Kidney glomerular epithelial cell (primary cell): ENCODE measurements around the gene NOL3.

Experiments
- DNase-seq: peaks from one replicate; lab custom pipeline; 2025; lab: John Stamatoyannopoulos, UW

The NOL3 gene

DNA sequence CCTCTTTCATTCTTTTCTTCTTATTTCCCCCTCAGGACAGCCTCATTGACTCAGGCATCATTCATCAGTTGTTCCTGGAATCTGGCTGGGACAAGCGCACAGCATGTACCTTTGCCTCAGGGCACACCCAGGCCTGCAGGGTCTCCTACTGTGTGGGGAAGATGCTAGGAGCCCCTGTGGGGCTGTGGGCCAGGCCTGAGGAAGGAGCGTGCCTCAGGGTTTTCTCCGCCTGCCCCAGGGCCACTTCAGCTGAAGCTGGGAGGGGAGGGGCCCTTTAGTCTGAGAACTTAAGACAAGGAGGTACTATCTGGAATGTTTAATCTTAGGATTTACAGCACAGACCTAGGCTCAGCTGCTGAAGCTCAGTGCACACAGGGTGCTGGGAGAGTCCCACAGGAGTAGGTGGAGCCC lies 36.5 kb downstream of the NOL3 start:
- no peak for DNase-seq

DNA sequence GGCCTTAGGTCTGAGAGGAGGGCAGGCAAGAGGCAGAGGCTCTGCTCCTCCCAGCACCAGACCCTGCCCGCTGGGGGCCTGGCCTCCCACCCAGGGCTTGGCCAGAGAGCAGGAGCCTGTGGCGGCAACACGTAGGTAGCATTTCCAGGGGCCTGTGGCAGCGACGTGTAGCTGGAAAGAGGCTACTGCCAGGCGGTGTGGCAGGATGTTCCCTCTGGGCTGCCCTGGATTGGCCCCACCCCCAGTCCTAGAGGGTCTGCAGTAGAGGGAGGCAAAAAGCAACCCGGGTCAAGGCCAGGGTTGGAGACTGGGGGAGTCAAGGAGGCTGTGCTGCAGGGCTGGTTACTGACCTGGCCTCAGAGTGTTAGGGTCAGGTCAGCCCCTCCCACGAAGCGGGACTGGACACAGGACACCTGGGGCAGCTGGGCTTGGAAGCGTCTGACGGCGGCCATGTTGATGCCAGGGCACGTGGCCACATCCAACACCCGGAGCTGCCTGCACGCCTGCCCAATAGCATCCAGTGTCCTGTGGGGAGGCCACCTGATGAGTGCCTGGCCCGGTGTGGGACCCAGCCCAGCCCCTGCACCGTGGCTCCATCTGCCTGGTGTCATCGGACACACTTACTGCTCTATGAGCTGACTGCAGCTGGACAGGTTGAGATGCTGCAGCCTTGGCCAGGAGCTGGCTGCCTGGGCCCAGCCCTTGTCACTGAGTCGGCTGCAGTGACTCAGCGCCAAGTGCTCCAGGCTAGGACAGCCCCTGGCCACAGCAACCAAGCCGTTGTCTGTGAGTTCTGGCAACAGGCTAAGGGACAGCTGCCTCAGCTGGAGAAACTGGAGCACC lies 37.1 kb downstream of the NOL3 start:
- DNase-seq: no peak

GRCh38 chr16:67208154-67208896 lies 38.0 kb downstream of the NOL3 start:
- DNase-seq: no peak

DNA sequence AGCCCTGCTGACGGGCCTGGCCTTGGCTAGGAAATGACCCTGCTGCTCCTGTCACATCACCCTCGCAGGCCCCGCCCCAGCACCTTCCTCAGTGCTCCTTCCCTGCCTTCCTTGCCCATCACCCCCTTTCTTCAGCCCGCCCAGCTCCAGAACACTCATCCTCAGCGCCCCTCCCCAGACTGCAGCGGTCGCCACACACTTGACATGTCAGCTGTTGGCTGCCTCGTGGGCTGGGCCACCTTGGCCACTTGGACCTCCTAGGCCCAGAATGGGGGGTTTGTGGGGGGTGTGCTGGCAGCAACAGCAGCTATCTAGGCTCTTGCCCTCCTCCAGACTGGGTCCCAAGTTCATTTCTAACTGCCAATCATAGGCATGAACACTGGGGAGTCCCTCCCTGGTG lies 39.2 kb downstream of the NOL3 start:
- DNase-seq: no peak

DNA sequence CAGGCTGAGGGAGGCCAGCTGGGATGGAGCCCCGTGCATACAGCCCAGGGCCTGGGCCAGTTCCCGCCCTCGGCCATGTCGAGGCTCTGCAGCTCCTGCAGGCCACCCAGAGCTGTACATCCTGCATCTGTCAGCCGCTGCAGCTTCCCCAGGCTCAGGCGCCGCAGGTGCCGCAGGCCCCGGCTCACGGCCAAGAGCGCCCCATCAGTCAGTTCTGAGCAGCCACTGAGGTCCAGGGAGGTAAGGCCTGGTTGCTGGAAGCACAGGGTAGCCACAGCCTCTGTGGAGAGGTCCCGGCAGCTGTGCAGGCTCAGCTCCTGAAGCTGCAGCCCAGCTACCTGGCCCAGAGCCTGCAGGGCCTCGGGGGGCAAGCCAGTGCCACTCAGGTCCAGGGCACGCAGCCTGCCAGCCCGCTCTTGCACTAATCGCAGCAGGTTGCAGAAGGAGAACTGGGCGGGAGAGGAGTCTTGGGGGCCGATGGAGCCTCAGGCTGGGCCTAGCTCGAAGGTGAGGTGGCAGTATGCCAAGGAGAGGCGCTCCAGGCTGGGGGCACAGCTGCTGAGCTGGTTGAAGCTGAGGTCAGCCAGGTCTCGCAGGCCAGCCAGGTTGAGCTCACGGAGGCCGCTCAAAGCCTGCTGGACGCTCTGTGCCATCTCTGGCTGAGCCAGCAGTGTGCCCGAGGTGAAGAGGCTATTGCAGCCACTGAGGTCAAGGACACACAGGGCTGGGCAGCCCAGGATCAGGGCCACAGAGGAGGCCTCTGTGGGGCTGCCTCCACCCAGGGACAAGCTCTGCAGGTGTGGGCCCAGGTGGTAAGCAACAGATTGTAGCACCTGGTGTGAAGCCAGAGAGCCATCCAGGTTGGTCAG lies 40.0 kb downstream of the NOL3 start:
- DNase-seq: no peak

DNA sequence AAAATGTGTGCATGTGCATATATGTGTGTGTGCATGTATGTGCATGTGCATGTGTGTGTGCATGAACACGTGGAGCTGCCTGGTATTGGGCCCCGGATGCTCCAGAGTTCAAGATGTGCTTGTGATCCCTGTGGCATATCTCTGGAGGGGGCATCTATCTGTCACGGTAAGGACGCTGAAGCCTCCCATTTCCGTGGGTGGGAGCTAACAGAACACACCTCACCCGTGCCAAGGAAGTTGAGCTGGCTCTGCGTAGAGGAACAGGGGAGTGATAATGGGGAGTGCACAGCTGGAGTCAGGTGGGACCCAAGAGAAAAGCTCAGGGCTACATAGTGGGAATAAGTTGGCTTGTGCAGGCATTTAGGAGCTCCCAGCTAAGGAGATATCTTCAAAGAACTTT lies 41.3 kb downstream of the NOL3 start:
- DNase-seq: no peak

DNA sequence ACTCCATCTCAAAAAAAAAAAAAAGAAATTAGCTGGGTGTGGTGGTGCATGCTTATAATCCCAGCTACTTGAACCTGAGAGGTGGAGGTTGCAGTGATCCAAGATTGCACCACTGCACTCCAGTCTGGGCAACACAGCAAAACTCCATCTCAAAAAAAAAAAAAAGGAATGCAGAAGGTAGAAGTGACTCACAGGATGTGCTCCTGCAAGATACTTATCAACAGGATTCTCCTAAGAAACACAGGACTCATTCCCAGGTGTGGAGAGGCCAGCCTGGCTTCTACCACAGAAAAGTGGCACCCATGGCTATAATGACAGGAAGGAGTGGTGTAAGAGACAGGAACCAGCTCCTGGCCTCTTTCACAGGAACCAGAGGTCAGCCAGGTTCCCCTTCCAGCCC lies 42.4 kb downstream of the NOL3 start:
- DNase-seq: peak; percentile 16

- no peak for DNase-seq
Observed at GRCh38 chr16:67213197-67214019, 43.1 kb downstream of the NOL3 start.

DNA sequence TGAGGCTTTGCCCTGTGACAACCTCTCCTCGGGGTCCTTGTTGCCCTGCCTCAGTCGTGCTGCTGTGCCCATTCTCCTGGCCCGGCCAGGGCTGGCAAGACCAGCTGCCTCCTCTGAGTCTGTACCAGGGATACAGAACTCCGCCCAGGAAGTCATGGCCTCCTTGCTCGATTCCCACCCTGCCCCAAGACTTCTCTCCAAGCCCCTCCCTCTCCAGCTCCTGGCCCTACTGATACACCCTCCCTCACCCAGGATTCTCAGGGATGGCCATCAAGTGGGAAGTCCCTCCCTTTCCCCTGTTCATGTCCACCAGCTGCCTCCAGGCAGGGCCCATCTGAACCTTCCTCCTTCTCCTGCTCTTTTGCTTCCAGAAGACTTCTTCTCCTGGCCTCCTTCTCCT lies 45.4 kb downstream of the NOL3 start:
- DNase-seq: no peak

GRCh38 chr16:67216612-67217490 lies 46.5 kb downstream of the NOL3 start:
- no peak for DNase-seq

GRCh38 chr16:67223992-67224391 lies 53.7 kb downstream of the NOL3 start:
- DNase-seq: no peak
